Heart left ventricle (tissue), 13 donors: ENCODE data around the gene U2AF1L4.

Experiments
- CTCF ChIP-seq, 12 donors: fragments of 200-600 bp; sonication (generic) in 4 of 12; IDR thresholded peaks; one replicate each; pipeline versions ENCODE4 v1.5.0 to v1.8.0; 2018 to 2022; ENCODE audit warnings: antibody characterized with exemption in 12 of 12, mild to moderate bottlenecking in 5 of 12
- POLR2A ChIP-seq, 2 donors: fragments of 450-650 bp; IDR thresholded peaks; one replicate each; pipeline ENCODE4 v1.6.1; 2017; ENCODE audit warnings: antibody characterized with exemption in 2 of 2, mild to moderate bottlenecking in 2 of 2, moderate library complexity in 2 of 2
- donor health status: ischemic (EF 13 %, LVEDD 7.1; RV severe dilation, severe dysfunction).
- donor health status: DM: no; HTN: yes; CAD: no.
- donor health status: DM: no; HTN: no; CAD: no.
- donor health status: ischemic (EF 25% LVEDD 6.9; RV normal size, moderate dysfunction).
- donor health status: ischemic (EF 25% LVEDD 5.7; RV mildly dilated, moderate dysfunction).
- donor health status: ischemic (EF 35%, LVEDD 5.7; RV mildly dilated, moderate dysfunction).
- donor health status: nonischemic (EF 11% LVEDD 7.7; RV severe dilation, severe dysfunction).
- donor health status: DM: yes; HTN: yes; CAD: no.
- donor health status: PGD.
- donor health status: ischemic (EF 29% LVEDD 5.4; RV normal size, mild dysfunction).
- donor health status: nonischemic (EF 23%, LVEDD 6.1; RV moderate dilation, normal function).

GRCh38 chr19:35756377-35757230, 11.4 kb upstream of the U2AF1L4 start, which contains the start of gene HSPB6:
- TF ChIP-seq POLR2A (IDR thresholded peaks at IDR 0.05) (peak in 1 of 2 donors; percentile 74), CTCF (IDR thresholded peaks at IDR 0.05) (no peak)
